ENCODE data around the gene ARHGEF17. TPM values are rescaled to one million over a fixed set of nuclear protein-coding genes. Genes with fewer than 3 reads are reported as not detected.

Gene ARHGEF17
- total and polyA plus RNA-seq, 3 donors from 2014 or later: 29.4 to 58.5 (median 50.1) TPM

GRCh38 chr11:73358071-73358470 lies 50.0 kb downstream of the ARHGEF17 start:
- no peak for DNase-seq
- H3K4me3 ChIP-seq: no peak overlapping the region
- no peaks in the 10 kb centered on the region for H3K36me3 ChIP-seq (ENCODE audit: low read depth, missing control alignments)
- H3K27me3 ChIP-seq: no peaks in the 10 kb centered on the region
- peaks cover 10% of the 10 kb centered on the region for H3K4me1 ChIP-seq
- WGBS, 2 donors: 64 to 70% methylated on average over 4 to 5 of the region's 5 CpGs
- intact Hi-C loops (cut with DNase I; ENCODE audit: low total_unique reads): no loop called here
- TF ChIP-seq CTCF (IDR thresholded peaks at IDR 0.05): no peak
- no peak for TF ChIP-seq POLR2A (IDR thresholded peaks at IDR 0.05)
- H3K9me3 ChIP-seq: no peaks in the 10 kb centered on the region
- H3K27ac ChIP-seq: no peak overlapping the region

GRCh38 chr11:73359341-73359740 lies 51.3 kb downstream of the ARHGEF17 start:
- peak; percentile 45 for DNase-seq
- Histone ChIP-seq H3K27ac (peak overlapping the region; percentile 63 to 71), H3K27me3 (no peaks in the 10 kb centered on the region), H3K36me3 (ENCODE audit: low read depth, missing control alignments) (no peaks in the 10 kb centered on the region), H3K4me1 (peaks cover 10% of the 10 kb centered on the region), H3K9me3 (no peaks in the 10 kb centered on the region), H3K4me3 (no peak overlapping the region)
- intact Hi-C loops (cut with DNase I; ENCODE audit: low total_unique reads): no loop called here
- TF ChIP-seq POLR2A (IDR thresholded peaks at IDR 0.05): no peak
- no peak for TF ChIP-seq CTCF (IDR thresholded peaks at IDR 0.05)
- 54 to 56% methylated on average over 7 to 11 of the region's 11 CpGs for WGBS, 2 donors

- Histone ChIP-seq H3K4me3 (no peak overlapping the region), H3K4me1 (peaks cover 10% of the 10 kb centered on the region), H3K27me3 (no peaks in the 10 kb centered on the region), H3K27ac (peak overlapping the region; percentile 63 to 71), H3K36me3 (ENCODE audit: low read depth, missing control alignments) (no peaks in the 10 kb centered on the region), H3K9me3 (no peaks in the 10 kb centered on the region)
- intact Hi-C loops (cut with DNase I; ENCODE audit: low total_unique reads): no loop called here
- 63 to 73% methylated on average over 2 to 19 of the region's 19 CpGs for WGBS, 2 donors
- no peak for TF ChIP-seq POLR2A (IDR thresholded peaks at IDR 0.05)
- TF ChIP-seq CTCF (IDR thresholded peaks at IDR 0.05): peak in 2 of 3 experiments; percentile 20
- DNase-seq: peak; percentile 39
Measured at GRCh38 chr11:73359930-73360742, 52.1 kb downstream of the ARHGEF17 start.

GRCh38 chr11:73360743-73361369 lies 52.8 kb downstream of the ARHGEF17 start:
- H3K36me3 ChIP-seq (ENCODE audit: low read depth, missing control alignments): no peaks in the 10 kb centered on the region
- peaks cover 10% of the 10 kb centered on the region for H3K4me1 ChIP-seq
- H3K4me3 ChIP-seq: no peak overlapping the region
- no peak for DNase-seq
- no peak overlapping the region for H3K27ac ChIP-seq
- no peaks in the 10 kb centered on the region for H3K9me3 ChIP-seq
- no peak for TF ChIP-seq POLR2A (IDR thresholded peaks at IDR 0.05)
- TF ChIP-seq CTCF (IDR thresholded peaks at IDR 0.05): no peak
- intact Hi-C loops (cut with DNase I; ENCODE audit: low total_unique reads): no loop called here
- 94 to 96% methylated on average over 8 of the region's 8 CpGs for WGBS, 2 donors
- no peaks in the 10 kb centered on the region for H3K27me3 ChIP-seq

All from testis (tissue), 3 donors.